ENCODE results near the gene C6orf136. TPM values are rescaled to one million over a fixed set of nuclear protein-coding genes. Genes with fewer than 3 reads are reported as not detected.

Gene C6orf136
- total RNA-seq, 2 donors from 2014 or later, result 24.8 to 36.7 TPM

- peaks cover 61% of the 10 kb centered on the region for H3K36me3 Mint-ChIP-seq (ENCODE audit: low read depth)
- no peaks in the 10 kb centered on the region for H3K9me3 Mint-ChIP-seq
- no peak for ATAC-seq (replicated peaks)
- no peaks in the 10 kb centered on the region for H3K27me3 Mint-ChIP-seq
- H3K4me1 Mint-ChIP-seq, result peaks cover 4% of the 10 kb centered on the region
- no peak overlapping the region for H3K27ac Mint-ChIP-seq
- H3K4me3 Mint-ChIP-seq, result no peak overlapping the region
Observed at GRCh38 chr6:30700340-30700739, 53.4 kb downstream of the C6orf136 start.

Other genes with a start within 250 kb of the C6orf136 start
- 100 to 1,000 TPM; 362 to 675 TPM for gene HLA-E, start 157.6 kb upstream of the C6orf136 start, total RNA-seq
- 100 to 1,000 TPM; 102 to 117 TPM for gene GNL1, start 90.6 kb upstream of the C6orf136 start, total RNA-seq
- gene PRR3, start 89.8 kb upstream of the C6orf136 start, total RNA-seq, result 10 to 100 TPM; 22.1 to 23.1 TPM
- 10 to 100 TPM; 65.0 to 98.2 TPM for gene ABCF1, start 75.7 kb upstream of the C6orf136 start, total RNA-seq
- gene PPP1R10, start 29.9 kb upstream of the C6orf136 start, total RNA-seq, result 100 to 1,000 TPM in 1 of 2 donors, 10 to 100 TPM in 1; 85.9 to 101 TPM
- 10 to 100 TPM; 64.6 to 78.5 TPM for gene MRPS18B, start 29.3 kb upstream of the C6orf136 start, total RNA-seq
- 10 to 100 TPM; 12.3 to 20.9 TPM for gene ATAT1, start 20.3 kb upstream of the C6orf136 start, total RNA-seq
- 10 to 100 TPM; 27.4 to 40.0 TPM for gene DHX16, start 25.9 kb downstream of the C6orf136 start, total RNA-seq
- 100 to 1,000 TPM; 190 to 238 TPM for gene PPP1R18, start 39.5 kb downstream of the C6orf136 start, total RNA-seq
- 10 to 100 TPM; 26.0 to 36.9 TPM for gene NRM, start 43.9 kb downstream of the C6orf136 start, total RNA-seq
- 10 to 100 TPM; 57.4 to 82.1 TPM for gene MDC1, start 70.1 kb downstream of the C6orf136 start, total RNA-seq
- gene TUBB, start 73.2 kb downstream of the C6orf136 start, total RNA-seq, result 1,000 to 10,000 TPM; 1,139 to 1,437 TPM
- gene FLOT1, start 95.6 kb downstream of the C6orf136 start, total RNA-seq, result 100 to 1,000 TPM; 152 to 161 TPM
- 100 to 1,000 TPM in 1 of 2 donors, 10 to 100 TPM in 1; 55.6 to 617 TPM for gene IER3, start 97.4 kb downstream of the C6orf136 start, total RNA-seq
- 10 to 100 TPM in 1 of 2 donors, 1 to 10 TPM in 1; 3.0 to 19.5 TPM for gene DDR1, start 237.4 kb downstream of the C6orf136 start, total RNA-seq

Data from activated T-helper 17 cell treated with anti-CD3 and anti-CD28 coated beads, Interleukin-2, amount 50 U/mL, for 72 hours (primary cell).